Liver (tissue), 3 donors: Measurements from ENCODE around the gene NTN3.

Experiments used
- ATF3 ChIP-seq: IDR thresholded peaks from 2 replicates; pipeline ENCODE4 v1.6.1; 2016; ENCODE audit warnings: antibody characterized with exemption
- CTCF ChIP-seq: fragments of 150-350 bp; IDR thresholded peaks from 2 replicates; pipeline ENCODE4 v1.5.1; 2017; ENCODE audit warnings: improper control_type of control experiment, low read depth, low read length; ENCODE audit not compliant: missing input control
- RAD21 ChIP-seq, 2 donors: IDR thresholded peaks; 2 replicates each; pipeline ENCODE4 v1.6.1; 2016; ENCODE audit warnings: antibody characterized with exemption in 2 of 2, mild to moderate bottlenecking in 2 of 2
- TAF1 ChIP-seq: conservative IDR thresholded peaks from 2 replicates; pipeline ENCODE4 v1.6.1; 2016; ENCODE audit warnings: antibody characterized with exemption, mild to moderate bottlenecking
- TF ChIP-seq, protein P1 (sequence below): IDR thresholded peaks from 2 replicates; pipeline ENCODE4 v1.6.1; 2016; ENCODE audit warnings: antibody characterized with exemption, mild to moderate bottlenecking
- TF ChIP-seq, protein P2 (sequence below): IDR thresholded peaks from 2 replicates; pipeline ENCODE4 v1.6.1; 2016; ENCODE audit warnings: antibody characterized with exemption
- donor health status: healthy.
- donor health status: healthy.

DNA sequence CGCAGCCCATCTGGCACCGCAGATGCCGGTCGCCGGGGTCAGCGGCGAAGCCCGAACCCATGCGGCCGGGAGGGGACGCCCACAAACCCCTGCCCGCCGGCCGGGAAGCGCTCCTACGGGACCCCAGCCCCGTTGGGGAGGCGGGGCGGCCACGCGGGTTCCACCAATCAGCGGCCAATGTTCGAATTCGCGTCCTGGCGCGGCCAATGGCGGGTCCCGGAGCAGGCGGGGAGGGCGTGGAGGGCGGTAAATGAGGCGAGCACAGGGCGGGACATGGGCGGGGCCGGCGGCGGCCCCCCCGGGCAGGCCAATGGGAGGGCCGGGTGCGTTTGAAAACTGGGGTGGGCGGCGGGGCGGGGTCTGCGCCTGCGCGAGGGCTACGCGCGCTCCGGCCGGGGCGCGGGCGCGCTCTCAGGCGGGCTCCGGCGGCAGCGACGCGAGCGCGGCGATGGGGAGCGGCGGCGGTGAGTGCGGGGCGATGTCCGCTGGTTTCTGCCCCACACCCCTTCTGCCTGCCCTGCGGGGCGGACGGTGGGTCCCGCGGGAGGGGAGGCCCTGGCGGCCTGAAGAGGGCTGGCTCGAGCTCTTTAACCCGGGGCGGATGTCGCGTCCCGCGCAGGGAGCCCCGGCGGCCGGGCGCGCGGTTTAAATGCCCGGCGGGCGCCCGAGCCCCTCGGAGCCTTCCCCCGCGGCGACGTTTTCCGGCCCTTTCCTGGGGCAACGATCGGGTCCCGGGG is 41.9 kb upstream of the NTN3 start, which contains the start of gene CCNF:
- TF ChIP-seq, protein P1, sequence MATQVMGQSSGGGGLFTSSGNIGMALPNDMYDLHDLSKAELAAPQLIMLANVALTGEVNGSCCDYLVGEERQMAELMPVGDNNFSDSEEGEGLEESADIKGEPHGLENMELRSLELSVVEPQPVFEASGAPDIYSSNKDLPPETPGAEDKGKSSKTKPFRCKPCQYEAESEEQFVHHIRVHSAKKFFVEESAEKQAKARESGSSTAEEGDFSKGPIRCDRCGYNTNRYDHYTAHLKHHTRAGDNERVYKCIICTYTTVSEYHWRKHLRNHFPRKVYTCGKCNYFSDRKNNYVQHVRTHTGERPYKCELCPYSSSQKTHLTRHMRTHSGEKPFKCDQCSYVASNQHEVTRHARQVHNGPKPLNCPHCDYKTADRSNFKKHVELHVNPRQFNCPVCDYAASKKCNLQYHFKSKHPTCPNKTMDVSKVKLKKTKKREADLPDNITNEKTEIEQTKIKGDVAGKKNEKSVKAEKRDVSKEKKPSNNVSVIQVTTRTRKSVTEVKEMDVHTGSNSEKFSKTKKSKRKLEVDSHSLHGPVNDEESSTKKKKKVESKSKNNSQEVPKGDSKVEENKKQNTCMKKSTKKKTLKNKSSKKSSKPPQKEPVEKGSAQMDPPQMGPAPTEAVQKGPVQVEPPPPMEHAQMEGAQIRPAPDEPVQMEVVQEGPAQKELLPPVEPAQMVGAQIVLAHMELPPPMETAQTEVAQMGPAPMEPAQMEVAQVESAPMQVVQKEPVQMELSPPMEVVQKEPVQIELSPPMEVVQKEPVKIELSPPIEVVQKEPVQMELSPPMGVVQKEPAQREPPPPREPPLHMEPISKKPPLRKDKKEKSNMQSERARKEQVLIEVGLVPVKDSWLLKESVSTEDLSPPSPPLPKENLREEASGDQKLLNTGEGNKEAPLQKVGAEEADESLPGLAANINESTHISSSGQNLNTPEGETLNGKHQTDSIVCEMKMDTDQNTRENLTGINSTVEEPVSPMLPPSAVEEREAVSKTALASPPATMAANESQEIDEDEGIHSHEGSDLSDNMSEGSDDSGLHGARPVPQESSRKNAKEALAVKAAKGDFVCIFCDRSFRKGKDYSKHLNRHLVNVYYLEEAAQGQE, result no peak
- TF ChIP-seq CTCF (peak; percentile 22), TAF1 (no peak), ATF3 (no peak), RAD21 (IDR thresholded peaks at IDR 0.05) (peak in 1 of 2 donors; percentile 14)
- TF ChIP-seq, protein P2, sequence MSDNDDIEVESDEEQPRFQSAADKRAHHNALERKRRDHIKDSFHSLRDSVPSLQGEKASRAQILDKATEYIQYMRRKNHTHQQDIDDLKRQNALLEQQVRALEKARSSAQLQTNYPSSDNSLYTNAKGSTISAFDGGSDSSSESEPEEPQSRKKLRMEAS, result no peak
